C1 segment of cervical spinal cord (tissue), 14 donors: ENCODE results near the gene NINL.
"Not testable (repeated sequence)": the region's sequence is repeated elsewhere in the genome, so short reads cannot be mapped to it uniquely, and the experiment has no call there.

ENCODE experiments used
- DNase-seq, 14 donors: peaks; one replicate each; lab custom pipeline; 2025; lab: John Stamatoyannopoulos, UW

NINL gene

DNA sequence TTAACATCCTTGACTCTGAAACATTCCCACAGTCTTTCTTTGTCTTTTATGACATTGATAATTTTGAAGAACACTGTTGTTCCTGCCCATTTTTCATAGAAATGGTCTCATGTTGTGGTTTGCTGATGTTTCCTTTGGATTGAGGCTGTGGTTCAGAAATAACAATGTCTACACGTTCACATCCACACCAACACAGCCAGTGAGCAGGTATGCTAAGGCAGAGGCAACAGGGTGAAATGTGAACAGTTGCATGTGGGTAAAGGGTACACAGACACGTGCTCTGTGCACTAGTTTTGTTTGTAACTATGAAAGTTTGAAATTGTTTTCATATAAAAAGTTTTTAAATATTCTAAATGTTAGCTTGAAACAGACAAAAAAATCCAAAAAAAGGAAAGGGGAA, 99.5 kb downstream of the NINL start:
- DNase-seq = no peak

DNA sequence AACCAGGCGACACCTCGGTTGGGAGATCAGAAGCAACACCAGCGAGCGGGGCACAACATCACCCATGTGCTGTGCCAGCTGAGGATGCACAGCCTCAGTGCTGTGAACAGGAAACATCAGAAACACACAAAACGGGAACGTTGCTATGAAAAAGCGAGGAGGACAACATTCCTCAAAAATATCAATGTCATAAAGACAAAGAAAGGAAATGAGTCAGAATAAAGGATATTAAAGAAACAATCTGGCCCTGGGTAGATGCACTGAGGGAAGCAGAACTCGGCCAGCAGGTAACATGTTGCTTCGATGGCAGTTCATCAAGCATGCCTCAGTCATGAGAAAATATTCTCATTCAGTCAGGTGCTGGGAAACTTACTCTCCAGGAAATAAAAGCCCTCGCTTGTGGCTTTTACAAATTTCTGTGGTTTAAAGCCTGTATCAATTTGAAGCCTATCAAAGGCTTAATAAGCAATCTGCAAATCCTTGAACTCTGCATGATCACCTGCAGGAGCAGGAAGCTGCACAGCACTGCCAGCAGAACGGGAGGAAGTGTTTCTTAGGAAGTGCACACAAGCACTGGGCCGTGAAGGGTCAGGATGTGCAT, 100.3 kb downstream of the NINL start:
- DNase-seq = peak in 1 of 14 donors; percentile 77

GRCh38 chr20:25484224-25484846, 101.0 kb downstream of the NINL start:
- DNase-seq = peak in 2 of 14 donors; percentile 28 to 91

- peak in 1 of 14 donors; percentile 24 for DNase-seq
Observed at GRCh38 chr20:25483431-25484132, 101.7 kb downstream of the NINL start.

GRCh38 chr20:25481918-25482253, 103.4 kb downstream of the NINL start:
- no peak for DNase-seq

DNA sequence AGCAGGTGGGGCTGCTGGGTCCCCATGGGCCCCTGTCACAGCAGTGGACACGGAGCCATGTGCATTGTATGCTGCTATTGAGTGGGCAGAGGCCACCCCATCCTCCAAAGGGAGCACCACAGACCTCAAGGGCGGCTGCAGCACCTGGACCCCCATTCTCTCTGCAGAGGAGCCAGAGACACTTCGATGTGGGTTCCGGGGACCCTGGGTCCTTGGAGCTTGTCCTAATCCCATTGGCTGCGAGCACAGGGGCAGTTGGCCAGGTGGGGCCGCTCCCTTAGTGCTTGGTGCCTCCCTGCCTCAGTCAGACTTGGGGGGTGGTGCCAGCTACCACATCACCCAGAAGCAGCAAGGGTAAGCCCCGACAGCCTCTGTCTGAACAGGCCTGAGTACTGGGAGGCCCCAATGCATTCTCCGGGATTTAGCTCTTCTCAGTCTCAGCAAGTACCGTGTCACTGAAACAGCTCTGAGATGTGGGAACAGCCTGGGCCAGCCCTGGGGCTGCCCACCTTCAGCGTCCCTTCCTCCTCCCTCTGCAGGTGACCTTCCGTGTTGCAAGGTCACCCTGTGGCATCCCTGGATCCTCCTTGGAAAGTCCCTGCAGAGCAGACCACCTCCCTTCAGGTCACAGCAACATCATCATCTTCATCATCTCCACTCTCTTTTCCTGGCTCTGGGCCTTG, 104.0 kb downstream of the NINL start:
- no peak for DNase-seq

- no peak for DNase-seq
Observed at GRCh38 chr20:25480797-25481196, 104.5 kb downstream of the NINL start.

DNA sequence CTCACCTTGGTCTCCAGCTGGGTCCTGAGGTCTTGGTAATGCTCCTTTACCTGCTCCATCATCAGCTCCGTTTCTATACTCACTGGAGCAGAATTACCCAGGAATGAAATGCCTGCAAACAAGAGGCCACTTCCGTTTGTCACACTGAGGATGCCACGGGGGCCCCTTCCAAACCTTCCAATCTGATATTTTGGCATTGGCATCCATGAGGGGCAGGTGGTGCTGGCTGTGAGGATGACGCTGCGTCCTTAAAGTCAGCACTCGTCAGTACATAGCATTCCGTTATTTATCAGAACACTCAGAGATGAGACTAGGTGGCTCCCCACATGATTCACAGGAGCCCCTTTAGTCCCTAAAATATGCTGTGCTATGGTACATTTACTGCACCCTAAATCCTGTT, 105.2 kb downstream of the NINL start:
- peak in 1 of 14 donors; percentile 58 for DNase-seq

GRCh38 chr20:25479638-25480037, 105.7 kb downstream of the NINL start:
- no peak for DNase-seq

- peak in 1 of 14 donors; percentile 80 for DNase-seq
Observed at GRCh38 chr20:25478889-25479568, 106.3 kb downstream of the NINL start.

DNA sequence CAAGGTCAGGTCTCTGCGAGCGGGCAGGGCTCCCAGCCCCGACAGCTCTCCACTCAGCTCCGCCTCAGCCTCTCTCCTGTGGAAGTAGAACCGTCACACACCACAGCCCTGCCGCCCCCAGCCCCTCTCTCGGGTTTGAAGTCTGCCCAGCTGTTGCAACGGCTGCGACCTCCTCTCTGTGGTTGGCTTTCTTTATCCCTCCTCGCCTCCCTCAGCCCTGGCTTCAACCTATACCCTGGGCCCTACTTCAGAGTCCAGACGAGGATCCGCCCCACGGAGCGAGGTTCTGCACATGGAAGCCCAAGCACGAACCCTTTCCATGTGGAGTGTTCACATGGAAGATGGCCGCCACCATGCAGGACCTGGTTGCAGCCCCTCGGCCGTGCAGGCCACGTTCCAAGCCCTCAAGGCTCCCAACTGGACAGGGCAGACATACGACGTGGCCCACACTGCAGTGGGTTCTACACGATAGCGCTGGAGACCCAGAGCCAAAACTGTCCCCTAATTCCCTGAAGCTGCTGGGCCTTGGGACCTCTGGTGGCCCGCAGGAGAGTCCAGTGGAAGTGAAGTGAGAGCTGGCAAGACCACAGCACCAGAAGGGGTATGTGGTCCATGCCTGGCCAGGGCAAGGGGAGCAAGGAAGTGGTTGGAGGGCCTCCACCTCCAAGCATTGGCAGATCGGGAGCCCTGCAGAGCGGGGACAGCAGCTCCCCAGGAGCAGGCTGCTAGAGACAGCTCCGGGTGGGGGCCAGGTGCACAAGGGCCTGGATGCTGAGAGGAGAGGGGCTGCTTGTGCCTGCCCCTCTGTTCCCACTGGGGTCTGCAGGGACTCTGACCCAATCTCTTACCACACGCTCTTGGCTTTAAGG, 108.1 kb downstream of the NINL start:
- no peak for DNase-seq

GRCh38 chr20:25476106-25477013, 109.0 kb downstream of the NINL start:
- DNase-seq = no peak

GRCh38 chr20:25473297-25473696, 112.0 kb downstream of the NINL start:
- not testable (repeated sequence) for DNase-seq

- DNase-seq = no peak
Observed at GRCh38 chr20:25471020-25471419, 114.3 kb downstream of the NINL start.

GRCh38 chr20:25470045-25470444, 115.3 kb downstream of the NINL start:
- DNase-seq = no peak

- DNase-seq = no peak
Observed at GRCh38 chr20:25469558-25469957, 115.8 kb downstream of the NINL start.

- no peak for DNase-seq
Observed at GRCh38 chr20:25468126-25469075, 116.9 kb downstream of the NINL start.

- DNase-seq = no peak
Observed at GRCh38 chr20:25467441-25467840, 117.9 kb downstream of the NINL start.

- no peak for DNase-seq
Observed at GRCh38 chr20:25466846-25467245, 118.5 kb downstream of the NINL start.
